Kidney epithelial cell (primary cell): ENCODE measurements around the gene NDST1. TPM values are rescaled to one million over a fixed set of nuclear protein-coding genes. Genes with fewer than 3 reads are reported as not detected.

Source experiments
- DNase-seq: peaks from one replicate; pipeline ENCODE4 v3.0.0-alpha.2; 2010; ENCODE audit warnings: low read depth
- H3K27me3 ChIP-seq: 2 replicates; pipeline ENCODE4 v1.6.0; 2011; ENCODE audit warnings: low read length; ENCODE audit not compliant: control insufficient read depth, insufficient read depth
- H3K36me3 ChIP-seq: 2 replicates; pipeline ENCODE4 v1.5.1; 2011; ENCODE audit warnings: low read length; ENCODE audit not compliant: control insufficient read depth, insufficient read depth
- H3K4me3 ChIP-seq: 2 replicates; pipeline ENCODE4 v1.5.1; 2011; ENCODE audit warnings: low read depth, mild to moderate bottlenecking, control low read depth, low read length
- CTCF ChIP-seq: IDR thresholded peaks from 2 replicates; pipeline ENCODE4 v1.5.1; 2011; ENCODE audit warnings: mild to moderate bottlenecking, moderate library complexity, low read length, control low read depth, inconsistent platforms; ENCODE audit not compliant: insufficient read depth, poor library complexity, severe bottlenecking
- total RNA-seq: library from RNA; depleted of rRNA; stranded (reverse); fragments of >200 nt; gene quantifications from 2 replicates; pipeline ENCODE4 v1.2.3, GENCODE V29; 2015

Gene NDST1
- total RNA-seq, 1 donor from 2014 or later, result 192 TPM

- DNase-seq, result no peak
- no peak for TF ChIP-seq CTCF
- H3K4me3 ChIP-seq, result no peak overlapping the region
- no peaks in the 10 kb centered on the region for H3K36me3 ChIP-seq
- no peaks in the 10 kb centered on the region for H3K27me3 ChIP-seq
Observed at GRCh38 chr5:150511578-150512367, 3.8 kb downstream of the NDST1 start.

GRCh38 chr5:150512368-150512747 is 4.4 kb downstream of the NDST1 start:
- Histone ChIP-seq H3K36me3 (no peaks in the 10 kb centered on the region), H3K4me3 (no peak overlapping the region), H3K27me3 (no peaks in the 10 kb centered on the region)
- TF ChIP-seq CTCF, result no peak
- DNase-seq, result no peak

- no peak for TF ChIP-seq CTCF
- H3K4me3 ChIP-seq, result no peak overlapping the region
- DNase-seq, result no peak
- no peaks in the 10 kb centered on the region for H3K36me3 ChIP-seq
- H3K27me3 ChIP-seq, result no peaks in the 10 kb centered on the region
Observed at GRCh38 chr5:150513375-150514309, 5.7 kb downstream of the NDST1 start.

GRCh38 chr5:150514708-150515211 is 6.8 kb downstream of the NDST1 start:
- Histone ChIP-seq H3K36me3 (no peaks in the 10 kb centered on the region), H3K27me3 (no peaks in the 10 kb centered on the region), H3K4me3 (no peak overlapping the region)
- TF ChIP-seq CTCF, result no peak
- no peak for DNase-seq

- Histone ChIP-seq H3K27me3 (no peaks in the 10 kb centered on the region), H3K36me3 (no peaks in the 10 kb centered on the region), H3K4me3 (no peak overlapping the region)
- no peak for TF ChIP-seq CTCF
- no peak for DNase-seq
Observed at GRCh38 chr5:150515446-150515845, 7.5 kb downstream of the NDST1 start.
